Measurements from ENCODE around the gene APBA3.

Gene APBA3

GRCh38 chr19:3807574-3808354 lies 46.3 kb upstream of the APBA3 start:
- H3K4me3 ChIP-seq (replicated peaks in 1 of 2; ENCODE audit: low read depth in 2 of 2, low read length in 2 of 2), result no peak overlapping the region
- TF ChIP-seq CTCF (IDR thresholded peaks at IDR 0.05; ENCODE audit: low read depth, low read length), result no peak

DNA sequence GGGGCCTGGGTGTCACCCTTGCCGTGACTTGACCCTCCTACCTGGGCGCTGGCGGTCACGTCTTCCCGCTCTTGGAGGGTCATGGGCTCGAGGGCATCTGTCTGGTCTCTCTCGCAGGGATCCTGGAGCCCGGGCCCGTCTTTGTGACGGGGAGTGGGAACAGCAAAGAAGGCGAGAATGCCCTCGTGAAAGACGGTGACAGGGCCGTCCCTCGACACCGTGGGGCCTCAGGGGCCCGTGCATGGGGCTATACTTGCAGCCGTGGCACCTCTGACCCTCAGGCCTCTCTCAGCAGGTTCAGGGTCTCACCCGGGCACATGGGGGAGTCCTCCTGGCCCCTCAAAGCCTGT lies 45.6 kb upstream of the APBA3 start:
- no peak overlapping the region for H3K4me3 ChIP-seq (replicated peaks in 1 of 2; ENCODE audit: low read depth in 2 of 2, low read length in 2 of 2)

More at GRCh38 chr19:3807574-3808354, 46.3 kb upstream of the APBA3 start:
- no peak for DNase-seq (ENCODE audit: low read depth in 2 of 2)

DNA sequence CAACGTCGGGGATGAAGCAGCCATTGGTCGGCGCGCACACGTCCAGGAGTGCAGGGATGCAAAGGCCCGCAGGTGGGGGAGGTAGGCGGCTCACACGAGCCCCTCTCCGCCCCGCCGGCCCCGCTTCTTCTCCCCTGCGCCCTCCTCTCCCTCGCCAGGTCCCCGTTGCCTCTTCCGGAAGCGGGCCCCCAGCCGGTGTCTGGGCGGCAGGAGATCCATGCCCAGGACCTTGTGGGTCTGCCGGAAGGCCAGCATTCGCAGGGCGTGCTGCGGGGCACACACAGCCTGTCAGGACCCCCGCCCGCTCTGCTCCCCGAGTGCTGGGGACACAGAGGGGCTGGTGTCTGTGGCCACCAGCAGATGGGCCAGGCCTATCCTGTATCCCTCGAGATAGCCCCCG lies 44.4 kb upstream of the APBA3 start:
- TF ChIP-seq CTCF (IDR thresholded peaks at IDR 0.05; ENCODE audit: low read depth, low read length), result no peak
- no peak overlapping the region for H3K4me3 ChIP-seq (replicated peaks in 1 of 2; ENCODE audit: low read depth in 2 of 2, low read length in 2 of 2)
- no peak for DNase-seq (ENCODE audit: low read depth in 2 of 2)

More for the DNA sequence above, 45.6 kb upstream of the APBA3 start:
- TF ChIP-seq CTCF (IDR thresholded peaks at IDR 0.05; ENCODE audit: low read depth, low read length), result no peak
- no peak for DNase-seq (ENCODE audit: low read depth in 2 of 2)

DNA sequence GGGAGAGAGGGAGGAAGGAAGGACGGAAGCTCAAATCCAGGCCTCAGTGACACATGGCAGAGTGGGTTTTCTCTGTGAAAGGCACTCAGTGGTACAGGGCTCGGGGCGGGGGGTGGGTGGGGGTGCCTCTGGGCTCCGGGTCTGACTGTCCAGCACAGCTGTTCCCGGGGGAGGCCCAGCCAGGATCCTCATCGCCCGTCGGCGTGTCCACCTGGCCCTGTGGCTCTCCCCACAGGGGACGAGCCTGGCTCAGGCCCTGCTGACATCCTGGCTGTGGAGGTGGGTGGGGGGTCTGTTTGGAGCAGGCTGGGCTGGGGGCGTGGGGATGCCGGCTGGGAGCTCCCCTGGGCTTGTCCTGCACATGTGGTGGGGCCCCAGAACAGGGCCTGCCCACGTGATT lies 42.9 kb upstream of the APBA3 start:
- DNase-seq (ENCODE audit: low read depth in 2 of 2), result no peak
- H3K4me3 ChIP-seq (replicated peaks in 1 of 2; ENCODE audit: low read depth in 2 of 2, low read length in 2 of 2), result no peak overlapping the region
- TF ChIP-seq CTCF (IDR thresholded peaks at IDR 0.05; ENCODE audit: low read depth, low read length), result no peak

- no peak overlapping the region for H3K4me3 ChIP-seq (replicated peaks in 1 of 2; ENCODE audit: low read depth in 2 of 2, low read length in 2 of 2)
- no peak for DNase-seq (ENCODE audit: low read depth in 2 of 2)
- TF ChIP-seq CTCF (IDR thresholded peaks at IDR 0.05; ENCODE audit: low read depth, low read length), result no peak
Measured at GRCh38 chr19:3803986-3804385, 42.5 kb upstream of the APBA3 start.

DNA sequence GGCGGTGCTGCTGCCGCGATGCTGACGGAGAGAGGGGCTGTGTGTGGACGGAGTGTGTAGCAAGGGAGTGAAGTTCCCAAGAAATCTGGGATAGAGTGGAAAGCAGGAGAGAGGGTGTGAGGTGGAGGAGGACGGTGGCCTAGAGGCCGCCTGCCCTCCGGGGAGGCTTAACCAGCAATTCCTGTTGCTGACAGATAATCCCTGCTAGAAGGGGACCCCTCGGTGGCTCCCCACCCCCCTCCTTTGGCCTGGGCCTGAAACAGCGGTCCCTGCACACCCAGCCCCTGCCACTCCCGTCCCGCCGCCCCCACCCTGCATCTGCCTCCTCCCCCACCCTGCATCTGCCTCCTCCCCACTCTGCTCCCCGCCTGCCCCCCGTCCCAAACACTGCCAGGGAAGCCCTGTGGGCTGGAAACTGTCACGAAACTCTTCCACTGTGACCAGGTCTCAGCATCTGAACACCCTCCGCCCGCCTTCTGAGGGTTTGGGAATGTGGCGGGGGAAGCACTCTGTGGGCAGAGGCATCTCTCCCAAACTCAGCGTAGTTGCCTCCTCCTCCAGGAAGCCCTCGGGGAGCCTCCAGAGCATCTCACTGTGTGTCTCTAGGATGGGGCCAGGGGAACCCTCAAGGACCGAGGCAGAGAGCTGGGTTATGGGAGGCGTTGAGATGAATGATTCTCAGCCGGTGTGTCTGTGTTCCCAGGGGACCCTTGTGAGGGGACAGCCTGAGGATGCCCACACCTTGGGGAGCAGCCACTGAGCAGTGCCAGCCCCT lies 41.8 kb upstream of the APBA3 start:
- no peak overlapping the region for H3K4me3 ChIP-seq (replicated peaks in 1 of 2; ENCODE audit: low read depth in 2 of 2, low read length in 2 of 2)
- no peak for TF ChIP-seq CTCF (IDR thresholded peaks at IDR 0.05; ENCODE audit: low read depth, low read length)
- DNase-seq (ENCODE audit: low read depth in 2 of 2), result no peak
